ENCODE measurements around the gene SLC6A1. TPM values are rescaled to one million over a fixed set of nuclear protein-coding genes. Genes with fewer than 3 reads are reported as not detected.

The SLC6A1 gene
- total RNA-seq, result not detected in 3 replicates

- H3K27me3 Mint-ChIP-seq (ENCODE audit: low read depth), result peaks cover 95% of the 10 kb centered on the region
- H3K36me3 Mint-ChIP-seq, result no peaks in the 10 kb centered on the region
- peak within 1 kb of the TSS; percentile 74 for H3K4me3 Mint-ChIP-seq
- H3K4me1 Mint-ChIP-seq, result peaks cover 5% of the 10 kb centered on the region
- no peak within 1 kb of the TSS for H3K27ac Mint-ChIP-seq
- DNase-seq (ENCODE audit: low spot score in 2 of 2, unreplicated experiment in 2 of 2), result no peak
- TF ChIP-seq CTCF (IDR thresholded peaks at IDR 0.05; ENCODE audit: unreplicated experiment), result no peak
- no peaks in the 10 kb centered on the region for H3K9me3 Mint-ChIP-seq
Observed at GRCh38 chr3:10992017-10992942, at the start of gene SLC6A1. Gene SLC6A1 (plus strand): TSS chr3:10992748. CDS start chr3:11017212, 24,464 bp downstream.

- Mint-ChIP-seq H3K27me3 (ENCODE audit: low read depth) (peaks cover 39% of the 10 kb centered on the region), H3K36me3 (no peaks in the 10 kb centered on the region), H3K9me3 (no peaks in the 10 kb centered on the region)
Observed at GRCh38 chr3:10944866-10945265, 47.7 kb upstream of the SLC6A1 start.

GRCh38 chr3:10945683-10946287 is 46.8 kb upstream of the SLC6A1 start:
- Mint-ChIP-seq H3K27me3 (ENCODE audit: low read depth) (peaks cover 36% of the 10 kb centered on the region), H3K36me3 (no peaks in the 10 kb centered on the region), H3K27ac (no peak overlapping the region), H3K9me3 (no peaks in the 10 kb centered on the region), H3K4me3 (no peak overlapping the region), H3K4me1 (no peaks in the 10 kb centered on the region)
- TF ChIP-seq CTCF (IDR thresholded peaks at IDR 0.05; ENCODE audit: unreplicated experiment), result peak; percentile 91
- DNase-seq (ENCODE audit: low spot score in 2 of 2, unreplicated experiment in 2 of 2), result peak; percentile 58 to 78

More at GRCh38 chr3:10944866-10945265, 47.7 kb upstream of the SLC6A1 start:
- Mint-ChIP-seq H3K27ac (no peak overlapping the region), H3K4me1 (no peaks in the 10 kb centered on the region), H3K4me3 (no peak overlapping the region)
- no peak for DNase-seq (ENCODE audit: low spot score in 2 of 2, unreplicated experiment in 2 of 2)
- no peak for TF ChIP-seq CTCF (IDR thresholded peaks at IDR 0.05; ENCODE audit: unreplicated experiment)

GRCh38 chr3:10946526-10946925 is 46.0 kb upstream of the SLC6A1 start:
- no peak for DNase-seq (ENCODE audit: low spot score in 2 of 2, unreplicated experiment in 2 of 2)
- Mint-ChIP-seq H3K27ac (no peak overlapping the region), H3K27me3 (ENCODE audit: low read depth) (peaks cover 34% of the 10 kb centered on the region), H3K4me1 (no peaks in the 10 kb centered on the region), H3K4me3 (no peak overlapping the region), H3K9me3 (no peaks in the 10 kb centered on the region), H3K36me3 (no peaks in the 10 kb centered on the region)
- TF ChIP-seq CTCF (IDR thresholded peaks at IDR 0.05; ENCODE audit: unreplicated experiment), result no peak

GRCh38 chr3:10948326-10948725 is 44.2 kb upstream of the SLC6A1 start:
- H3K27ac Mint-ChIP-seq, result no peak overlapping the region
- no peak overlapping the region for H3K4me3 Mint-ChIP-seq
- peaks cover 34% of the 10 kb centered on the region for H3K27me3 Mint-ChIP-seq (ENCODE audit: low read depth)
- TF ChIP-seq CTCF (IDR thresholded peaks at IDR 0.05; ENCODE audit: unreplicated experiment), result no peak
- no peaks in the 10 kb centered on the region for H3K36me3 Mint-ChIP-seq
- no peak for DNase-seq (ENCODE audit: low spot score in 2 of 2, unreplicated experiment in 2 of 2)
- H3K4me1 Mint-ChIP-seq, result no peaks in the 10 kb centered on the region
- no peaks in the 10 kb centered on the region for H3K9me3 Mint-ChIP-seq
